GM12892 (cell line): Measurements from ENCODE around the gene COG7.

Experiments used
- POLR2A ChIP-seq: IDR thresholded peaks from 2 replicates; pipeline ENCODE4 v1.6.1; 2011; ENCODE audit warnings: low read depth, low read length, control low read depth
- POLR2AphosphoS5 ChIP-seq: IDR thresholded peaks from 2 replicates; pipeline ENCODE4 v1.6.1; 2011; ENCODE audit warnings: low read depth, low read length, control low read depth

GRCh38 chr16:23392223-23392600 lies 60.8 kb downstream of the COG7 start:
- no peak for TF ChIP-seq POLR2A
- TF ChIP-seq POLR2AphosphoS5, result no peak
